K562 (cell line): ENCODE measurements around the gene NR4A2. TPM values are rescaled to one million over a fixed set of nuclear protein-coding genes. Genes with fewer than 3 reads are reported as not detected.

Experiments
- ARID3B ChIP-seq: fragments of 250-450 bp; sonication (Bioruptor Pico); IDR thresholded peaks from 2 replicates; pipeline ENCODE4 v1.4.0; 2020; ENCODE audit warnings: borderline replicate concordance
- BRF2 ChIP-seq: IDR thresholded peaks from 3 replicates; pipeline ENCODE4 v1.6.1; 2011; ENCODE audit warnings: borderline replicate concordance, mild to moderate bottlenecking; ENCODE audit not compliant: insufficient read length, insufficient read depth
- CEBPB ChIP-seq: fragments of 450-650 bp; IDR thresholded peaks from 2 replicates; pipeline ENCODE4 v1.6.1; 2016; ENCODE audit warnings: missing genetic modification characterization, missing compliant biosample characterization
- CHD2 ChIP-seq: IDR thresholded peaks from 2 replicates; pipeline ENCODE4 v1.6.1; 2011; ENCODE audit warnings: low read depth, low read length
- NFIX ChIP-seq: fragments of 250-450 bp; sonication (Bioruptor Pico); IDR thresholded peaks from 2 replicates; pipeline ENCODE4 v1.4.0; 2020; ENCODE audit warnings: low read depth, mild to moderate bottlenecking, moderate library complexity
- POLR2G ChIP-seq: fragments of 200-400 bp; formaldehyde crosslinking; IDR thresholded peaks from 2 replicates; pipeline ENCODE4 v1.6.1; 2017; ENCODE audit warnings: low read depth, mild to moderate bottlenecking, antibody characterized with exemption, low read length, moderate library complexity
- PPARD ChIP-seq: fragments of 250-450 bp; sonication (Bioruptor Pico); IDR thresholded peaks from 2 replicates; pipeline ENCODE4 v1.8.0; 2022; ENCODE audit warnings: inconsistent platforms, mild to moderate bottlenecking, moderate library complexity
- RBM25 ChIP-seq: fragments of 200-400 bp; formaldehyde crosslinking; IDR thresholded peaks from 2 replicates; pipeline ENCODE4 v1.6.1; 2018; ENCODE audit warnings: low read length, low read depth, moderate library complexity; ENCODE audit not compliant: severe bottlenecking
- SAFB2 ChIP-seq: fragments of 200-400 bp; formaldehyde crosslinking; IDR thresholded peaks from 2 replicates; pipeline ENCODE4 v1.6.1; 2018; ENCODE audit warnings: borderline replicate concordance, low read length, low read depth, moderate library complexity; ENCODE audit not compliant: severe bottlenecking
- STAT5B ChIP-seq: fragments of 250-450 bp; sonication (Bioruptor Pico); IDR thresholded peaks from 2 replicates; pipeline ENCODE4 v1.8.0; 2021; ENCODE audit warnings: mild to moderate bottlenecking, inconsistent platforms
- ZBTB11 ChIP-seq, 3 experiments: fragments of 200-800 bp in 1 of 3; fragments of 250-450 bp in 1 of 3; fragments of 450-650 bp in 1 of 3; sonication (Bioruptor Pico) in 1 of 3; sonication (Bioruptor generic) in 1 of 3; formaldehyde crosslinking in 1 of 3; IDR thresholded peaks; 2 replicates each; pipeline versions ENCODE4 v1.6.1 to v1.8.0; 2016 to 2022; ENCODE audit warnings: mild to moderate bottlenecking in 2 of 3, missing genetic modification characterization in 2 of 3, missing compliant biosample characterization in 1 of 3, moderate library complexity in 1 of 3
- ZNF146 ChIP-seq: IDR thresholded peaks from one replicate; pipeline ENCODE4 v1.6.1; 2018; ENCODE audit warnings: missing compliant biosample characterization; ENCODE audit not compliant: unreplicated experiment
- ZNF224 ChIP-seq: sonication (generic); formaldehyde crosslinking; IDR thresholded peaks from 2 replicates; pipeline ENCODE4 v1.8.0; 2022; ENCODE audit warnings: mild to moderate bottlenecking, missing genetic modification reagents
- ZNF740 ChIP-seq, 3 experiments: fragments of 200-800 bp in 1 of 3; sonication (Bioruptor generic) in 1 of 3; sonication (generic) in 1 of 3; formaldehyde crosslinking in 1 of 3; IDR thresholded peaks; 2 replicates each; pipeline versions ENCODE4 v1.6.1 to v1.8.0; 2016 to 2022; ENCODE audit warnings: mild to moderate bottlenecking in 2 of 3, missing compliant biosample characterization in 2 of 3, missing genetic modification characterization in 2 of 3, missing genetic modification reagents in 1 of 3
- polyA plus RNA-seq, 8 experiments: library from polyadenylated mRNA; depleted of rRNA in 4 of 8; stranded (reverse) in 5 of 8; unstranded in 3 of 8; fragments of >200 nt; fragmentation: Nextera tagmentation in 2 of 8; fragmentation: Illumina TruSeq in 1 of 8; extraction: Ambion mirVana in 2 of 8; extraction: Trizol in 1 of 8; gene quantifications; 2 replicates each; pipeline versions ENCODE4 v1.2.1 to v1.2.3, GENCODE V29; 2011 to 2014; ENCODE audit warnings: inconsistent platforms in 1 of 8, missing spikeins in 1 of 8
- total RNA-seq, 7 experiments: library from RNA; depleted of rRNA in 6 of 7; stranded (reverse); fragments of >200 nt in 6 of 7; fragmentation: Illumina TruSeq in 2 of 7; extraction: Trizol in 2 of 7; gene quantifications; 2 replicates each; pipeline versions ENCODE4 v1.2.1 to v1.2.3, GENCODE V29; 2011 to 2021; ENCODE audit warnings: low replicate concordance in 1 of 7
- TF ChIP-seq, protein P1 (sequence below): fragments of 250-450 bp; sonication (Bioruptor Pico); IDR thresholded peaks from 2 replicates; pipeline ENCODE4 v1.5.1; 2021; ENCODE audit warnings: mild to moderate bottlenecking

NR4A2 gene
- total and polyA plus RNA-seq, 9 of the 15 experiments (the other 6 are each of a cell fraction or from before 2014, with no cell fraction given), result 0.94 to 5.1 (median 1.3) TPM

- TF ChIP-seq ARID3B (CRISPR knock-in tag), result no peak
- TF ChIP-seq ZNF740 (CRISPR knock-in tag; IDR thresholded peaks at IDR 0.05), result no peak; the same call in 1 of the 2 replicates
- TF ChIP-seq ZNF740 (tag; IDR thresholded peaks at IDR 0.05), result peak in 1 of 2 experiments; percentile 67; a peak in 1 of 4 replicates
- TF ChIP-seq POLR2G, result no peak
- TF ChIP-seq NFIX (CRISPR knock-in tag), result no peak
- TF ChIP-seq ZNF224, result no peak
- no peak for TF ChIP-seq RBM25
- no peak for TF ChIP-seq CHD2
- no peak for TF ChIP-seq CEBPB
- TF ChIP-seq STAT5B (CRISPR knock-in tag), result no peak
- TF ChIP-seq PPARD (CRISPR knock-in tag), result no peak
- TF ChIP-seq, protein P1, sequence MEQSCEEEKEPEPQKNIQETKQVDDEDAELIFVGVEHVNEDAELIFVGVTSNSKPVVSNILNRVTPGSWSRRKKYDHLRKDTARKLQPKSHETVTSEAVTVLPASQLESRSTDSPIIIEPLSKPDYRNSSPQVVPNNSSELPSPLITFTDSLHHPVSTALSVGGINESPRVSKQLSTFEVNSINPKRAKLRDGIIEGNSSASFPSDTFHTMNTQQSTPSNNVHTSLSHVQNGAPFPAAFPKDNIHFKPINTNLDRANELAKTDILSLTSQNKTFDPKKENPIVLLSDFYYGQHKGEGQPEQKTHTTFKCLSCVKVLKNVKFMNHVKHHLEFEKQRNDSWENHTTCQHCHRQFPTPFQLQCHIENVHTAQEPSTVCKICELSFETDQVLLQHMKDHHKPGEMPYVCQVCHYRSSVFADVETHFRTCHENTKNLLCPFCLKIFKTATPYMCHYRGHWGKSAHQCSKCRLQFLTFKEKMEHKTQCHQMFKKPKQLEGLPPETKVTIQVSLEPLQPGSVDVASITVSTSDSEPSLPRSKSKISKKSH (CRISPR knock-in tag), result no peak
- no peak for TF ChIP-seq ZBTB11 (CRISPR knock-in tag; IDR thresholded peaks at IDR 0.05)
- no peak for TF ChIP-seq SAFB2
- TF ChIP-seq ZNF146, result no peak
- TF ChIP-seq BRF2, result no peak
These were observed 891 bp upstream of the NR4A2 start (continued) for GRCh38 chr2:156333274-156333950.
